ENCODE data around the gene KRTAP5-4. TPM values are rescaled to one million over a fixed set of nuclear protein-coding genes. Genes with fewer than 3 reads are reported as not detected.
"Not testable (repeated sequence)": the region's sequence is repeated elsewhere in the genome, so short reads cannot be mapped to it uniquely, and the experiment has no call there.

Gene KRTAP5-4
- total and polyA plus RNA-seq, 2 donors = not detected

DNA sequence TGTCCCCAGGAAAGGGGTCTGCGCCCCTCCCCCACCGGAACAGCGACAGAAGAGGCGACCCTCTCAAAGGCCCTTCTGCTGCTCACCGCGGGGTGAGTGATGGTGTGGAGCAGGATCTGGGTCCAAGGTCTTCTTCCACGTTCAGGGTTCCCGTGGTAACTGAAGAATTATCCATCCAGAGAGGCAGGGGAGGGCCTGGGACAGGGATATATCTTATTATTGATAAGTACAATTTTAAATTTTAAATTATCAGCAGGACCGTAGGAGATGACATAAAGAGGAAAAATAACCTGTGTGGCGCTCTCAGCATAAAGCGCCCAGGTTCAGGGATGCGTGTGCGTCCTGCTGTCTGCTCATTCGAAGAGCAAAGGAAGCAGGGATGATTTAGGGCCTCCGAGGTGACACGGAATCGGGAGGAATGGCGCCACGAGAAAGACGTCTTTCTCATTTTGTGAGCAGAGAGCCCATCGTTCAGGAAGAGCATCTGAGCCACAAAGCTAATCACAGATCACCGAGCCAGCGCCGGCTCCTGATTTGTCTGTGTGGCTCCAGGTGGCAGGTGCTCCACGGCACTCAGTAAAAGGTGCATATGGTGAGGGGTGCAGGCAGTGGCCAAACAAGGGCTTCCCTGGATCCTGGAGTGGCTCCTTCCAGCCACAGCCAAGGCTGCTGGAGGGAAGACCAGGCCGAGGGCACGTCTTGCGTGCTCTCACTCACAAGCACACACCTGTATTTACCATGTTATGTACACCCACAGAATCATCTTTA, 26.9 kb upstream of the KRTAP5-4 start:
- DNase-seq (ENCODE audit: extremely low spot score) = no peak
- no peak overlapping the region for H3K4me3 ChIP-seq (ENCODE audit: low read depth, low read length)

DNA sequence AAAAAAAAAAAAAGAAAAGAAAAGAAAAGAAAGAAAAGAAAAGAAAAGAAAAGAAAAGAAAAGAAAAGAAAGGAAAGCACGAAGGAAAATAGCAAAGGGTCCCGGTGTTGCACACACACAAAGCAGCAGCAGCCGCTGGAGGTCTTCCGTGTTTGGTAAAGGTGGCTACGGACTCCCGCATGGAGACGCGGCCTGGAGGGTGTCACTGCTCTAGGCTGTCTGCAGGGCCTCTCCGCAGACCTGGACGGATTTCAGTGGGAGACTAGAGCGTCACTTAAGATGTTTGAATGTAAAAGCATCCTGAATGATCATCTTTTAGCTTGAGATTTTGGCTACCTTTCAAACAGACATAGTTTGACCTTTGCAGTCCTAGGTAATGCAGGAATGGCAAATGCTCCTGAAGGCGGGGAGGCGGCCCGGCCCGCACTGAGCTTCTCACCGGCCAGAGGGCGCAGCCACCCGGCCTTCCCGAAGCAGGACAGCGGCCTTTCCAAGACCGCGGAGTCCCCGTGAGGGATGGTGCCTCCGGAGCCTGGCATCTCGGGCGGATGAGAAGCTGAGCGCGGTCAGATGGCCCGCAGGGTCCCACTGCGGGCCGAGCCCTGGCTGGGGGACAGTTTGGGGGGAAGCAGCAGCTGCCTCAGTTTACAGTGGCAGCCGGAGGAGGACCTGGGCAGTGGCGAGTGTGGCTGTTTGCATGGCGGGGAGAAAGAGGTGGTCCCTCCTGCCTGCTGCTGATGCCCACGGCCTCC, 26.1 kb upstream of the KRTAP5-4 start:
- no peaks in the 10 kb centered on the region for H3K36me3 ChIP-seq (ENCODE audit: insufficient read depth)
- DNase-seq (ENCODE audit: extremely low spot score) = no peak
- no peaks in the 10 kb centered on the region for H3K4me1 ChIP-seq (ENCODE audit: insufficient read depth)
- 93% methylated on average over 35 of the region's 35 CpGs for WGBS
- no peak overlapping the region for H3K27ac ChIP-seq (ENCODE audit: low read depth)
- H3K4me3 ChIP-seq (ENCODE audit: low read depth, low read length) = no peak overlapping the region

More for the DNA sequence above, 26.9 kb upstream of the KRTAP5-4 start:
- no peaks in the 10 kb centered on the region for H3K36me3 ChIP-seq (ENCODE audit: insufficient read depth)
- WGBS = 92% methylated on average over 28 of the region's 28 CpGs
- no peaks in the 10 kb centered on the region for H3K4me1 ChIP-seq (ENCODE audit: insufficient read depth)
- H3K27ac ChIP-seq (ENCODE audit: low read depth) = no peak overlapping the region

DNA sequence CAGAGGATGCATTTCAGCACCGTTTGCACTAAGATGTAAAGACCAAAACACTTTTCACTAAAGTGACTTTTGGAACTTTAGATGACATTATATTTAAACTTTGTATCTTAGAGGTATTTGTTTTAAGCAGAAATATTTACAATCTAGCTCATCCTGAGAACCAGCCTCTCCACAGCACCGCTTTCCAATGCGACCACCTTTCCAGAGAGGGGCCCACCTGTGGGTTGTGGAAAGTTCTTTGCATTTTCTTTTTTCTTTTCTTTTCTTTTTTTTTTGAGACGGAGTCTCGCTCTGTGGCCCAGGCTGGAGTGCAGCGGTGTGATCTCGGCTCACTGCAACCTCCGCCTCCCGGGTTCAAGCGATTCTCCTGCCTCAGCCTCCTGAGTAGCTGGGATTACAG, 24.6 kb upstream of the KRTAP5-4 start:
- 92% methylated on average over 10 of the region's 10 CpGs for WGBS
- not testable (repeated sequence) for H3K4me1 ChIP-seq (ENCODE audit: insufficient read depth); DNase-seq (ENCODE audit: extremely low spot score); H3K36me3 ChIP-seq (ENCODE audit: insufficient read depth); H3K27ac ChIP-seq (ENCODE audit: low read depth); H3K4me3 ChIP-seq (ENCODE audit: low read depth, low read length)

DNA sequence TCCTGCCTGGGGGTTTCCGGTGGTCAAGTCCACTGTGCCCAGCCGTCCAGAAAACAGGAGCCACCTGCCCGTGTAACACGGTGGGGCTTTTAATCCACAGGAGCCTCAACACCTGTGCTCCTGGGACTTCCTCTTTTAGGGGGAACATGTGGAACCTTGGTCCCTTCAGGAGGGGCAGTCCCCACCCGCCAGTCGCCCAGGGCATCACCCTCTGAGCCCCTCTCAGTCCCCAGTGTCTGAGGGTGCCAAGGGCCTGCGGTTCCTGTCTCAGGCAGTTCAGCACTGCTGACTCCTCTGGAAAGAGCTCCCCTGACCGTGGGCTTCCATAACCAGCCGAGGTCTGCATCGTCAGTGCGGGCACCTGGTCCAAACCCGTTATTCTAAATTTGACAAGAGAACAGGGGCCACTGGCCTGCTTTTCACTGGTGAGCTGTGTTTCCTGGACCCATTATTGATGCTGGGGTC, 23.5 kb upstream of the KRTAP5-4 start:
- 77% methylated on average over 12 of the region's 12 CpGs for WGBS

DNA sequence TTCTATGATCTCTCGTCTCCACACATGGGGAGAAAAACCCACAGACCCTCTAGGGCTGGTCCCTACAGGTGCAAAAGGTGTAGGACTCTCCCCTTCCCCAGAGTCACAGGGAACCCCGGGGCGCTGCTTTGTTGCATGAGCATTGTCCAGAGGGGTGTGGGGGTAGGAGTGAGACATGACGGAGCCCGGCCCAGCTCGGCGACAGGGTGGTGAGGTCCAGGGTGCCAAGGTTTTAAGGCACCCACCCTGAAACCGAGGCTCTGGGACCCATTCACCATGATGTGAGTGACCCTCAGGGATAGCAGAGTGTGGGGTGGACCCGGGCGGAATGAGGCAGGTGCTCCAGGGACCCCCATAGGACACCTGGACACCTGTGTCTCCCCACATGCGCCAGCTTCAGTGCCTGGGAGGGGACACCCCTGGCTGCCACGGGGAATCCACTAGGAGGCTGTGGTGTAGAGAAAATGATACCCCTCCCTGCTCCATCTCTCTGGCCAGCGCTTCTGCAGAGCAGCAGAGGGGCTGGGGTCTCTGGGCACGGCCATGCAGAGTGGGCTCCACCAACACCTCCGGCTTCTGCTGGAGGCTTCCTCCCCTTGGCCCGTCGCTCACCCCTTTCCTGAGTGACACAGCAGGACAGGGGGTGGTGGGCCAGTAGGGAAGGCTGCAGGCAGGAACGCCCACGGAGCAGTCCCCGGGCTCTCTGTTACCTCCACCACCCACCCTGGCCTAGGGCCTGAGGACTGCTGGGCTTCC, 22.8 kb upstream of the KRTAP5-4 start:
- H3K36me3 ChIP-seq (ENCODE audit: insufficient read depth) = no peaks in the 10 kb centered on the region
- no peak overlapping the region for H3K27ac ChIP-seq (ENCODE audit: low read depth)
- H3K4me3 ChIP-seq (ENCODE audit: low read depth, low read length) = no peak overlapping the region
- whole genome bisulfite sequencing = 82% methylated on average over 20 of the region's 20 CpGs
- no peak for DNase-seq (ENCODE audit: extremely low spot score)
- H3K4me1 ChIP-seq (ENCODE audit: insufficient read depth) = no peaks in the 10 kb centered on the region

More for the DNA sequence above, 23.5 kb upstream of the KRTAP5-4 start:
- no peak overlapping the region for H3K4me3 ChIP-seq (ENCODE audit: low read depth, low read length)
- DNase-seq (ENCODE audit: extremely low spot score) = no peak
- H3K27ac ChIP-seq (ENCODE audit: low read depth) = no peak overlapping the region
- no peaks in the 10 kb centered on the region for H3K36me3 ChIP-seq (ENCODE audit: insufficient read depth)
- no peaks in the 10 kb centered on the region for H3K4me1 ChIP-seq (ENCODE audit: insufficient read depth)

DNA sequence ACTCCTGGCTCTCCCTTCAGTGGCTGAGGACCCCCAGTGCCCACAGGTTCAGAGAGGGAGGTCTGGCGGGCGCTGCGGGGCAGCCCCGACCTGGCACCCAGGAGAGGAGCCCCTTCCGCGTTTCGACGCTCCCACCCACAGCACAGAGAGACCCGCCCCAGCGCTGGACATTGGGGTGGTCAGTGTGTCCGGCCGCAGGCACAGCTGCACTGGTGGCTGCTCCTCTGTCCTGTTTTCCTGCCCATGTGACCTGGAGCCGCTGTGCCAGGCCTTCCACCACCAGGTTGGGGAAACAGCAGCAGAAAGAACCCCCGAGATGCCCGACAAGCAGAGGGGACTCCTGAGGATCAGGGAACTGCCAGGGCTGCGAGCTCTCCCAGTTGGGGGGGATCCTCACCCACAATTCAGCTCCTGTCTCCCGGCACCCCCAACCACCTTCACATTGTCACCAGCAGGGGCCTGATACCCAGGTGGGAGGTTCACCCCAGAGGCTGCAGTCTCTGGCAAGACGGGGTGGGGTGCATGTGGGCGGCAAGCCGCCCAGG, 21.3 kb upstream of the KRTAP5-4 start:
- Histone ChIP-seq H3K27ac (ENCODE audit: low read depth) (no peak overlapping the region), H3K4me3 (ENCODE audit: low read depth, low read length) (no peak overlapping the region), H3K4me1 (ENCODE audit: insufficient read depth) (no peaks in the 10 kb centered on the region), H3K36me3 (ENCODE audit: insufficient read depth) (no peaks in the 10 kb centered on the region)
- no peak for DNase-seq (ENCODE audit: extremely low spot score)
- WGBS = 94% methylated on average over 20 of the region's 20 CpGs

DNA sequence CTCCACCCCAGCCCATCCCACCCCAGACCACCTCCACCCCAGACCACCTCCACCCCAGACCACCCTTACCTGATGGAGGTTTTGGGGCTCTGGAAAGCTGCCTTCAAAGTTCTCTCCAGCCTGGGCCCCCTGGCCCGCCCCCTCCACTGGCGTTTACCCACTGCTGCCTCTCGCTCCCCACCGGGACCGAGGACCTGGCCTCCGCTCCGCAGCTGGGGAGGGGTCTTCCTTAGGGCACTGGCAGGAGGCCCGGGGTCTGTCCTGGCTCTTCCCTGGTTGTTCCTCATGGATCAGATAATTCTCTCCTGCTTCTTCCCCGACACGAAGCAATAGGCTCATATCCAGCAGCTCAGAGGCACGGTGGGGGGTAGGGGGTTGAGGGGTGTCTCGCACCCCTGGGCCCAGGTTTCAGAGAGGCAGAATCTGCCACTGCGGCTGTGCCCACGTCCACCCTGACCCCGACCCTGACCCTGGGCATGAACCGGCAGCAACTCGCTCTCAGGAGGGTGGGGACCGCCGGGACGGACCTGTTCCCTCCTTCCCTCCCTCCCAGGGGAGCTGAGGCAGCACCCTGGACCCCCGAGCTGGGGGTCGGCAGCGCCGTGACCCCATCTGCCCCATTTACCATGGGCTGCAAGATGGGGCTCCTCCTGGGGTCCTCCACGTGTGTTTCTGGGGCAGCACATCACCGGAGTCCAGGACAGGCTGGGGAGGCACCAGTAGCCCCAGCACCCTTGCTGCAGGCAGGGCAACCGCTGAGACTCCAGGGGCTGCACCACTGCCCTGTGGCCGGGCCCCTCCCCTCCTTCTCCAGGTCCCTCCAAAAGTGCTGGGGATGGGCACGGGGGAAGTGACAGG, 20.6 kb upstream of the KRTAP5-4 start:
- no peak for DNase-seq (ENCODE audit: extremely low spot score)
- H3K4me3 ChIP-seq (ENCODE audit: low read depth, low read length) = no peak overlapping the region
- H3K36me3 ChIP-seq (ENCODE audit: insufficient read depth) = no peaks in the 10 kb centered on the region
- H3K4me1 ChIP-seq (ENCODE audit: insufficient read depth) = no peaks in the 10 kb centered on the region
- H3K27ac ChIP-seq (ENCODE audit: low read depth) = no peak overlapping the region
- WGBS = 72% methylated on average over 29 of the region's 29 CpGs

DNA sequence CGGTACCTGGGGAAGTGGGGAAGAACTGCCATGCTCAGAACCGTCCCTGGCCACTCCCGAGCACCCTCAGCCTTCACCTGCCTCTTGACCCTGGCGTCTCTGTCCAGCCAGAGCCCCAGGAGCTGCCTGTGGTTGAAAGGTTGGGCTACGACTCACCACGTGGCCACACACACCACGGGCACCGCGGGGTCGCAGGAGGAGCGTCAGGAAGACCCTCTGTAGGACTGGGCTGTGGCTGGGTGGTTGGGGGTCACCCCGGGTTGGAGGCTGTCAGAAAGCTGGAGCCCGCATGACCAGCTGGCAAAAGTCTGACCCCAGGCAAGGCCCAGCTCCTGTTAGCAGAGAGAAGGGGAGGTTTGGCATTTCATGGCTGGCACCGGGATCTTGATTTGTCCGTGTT, 19.2 kb upstream of the KRTAP5-4 start:
- Histone ChIP-seq H3K4me1 (ENCODE audit: insufficient read depth) (no peaks in the 10 kb centered on the region), H3K36me3 (ENCODE audit: insufficient read depth) (no peaks in the 10 kb centered on the region), H3K27ac (ENCODE audit: low read depth) (no peak overlapping the region), H3K4me3 (ENCODE audit: low read depth, low read length) (no peak overlapping the region)
- DNase-seq (ENCODE audit: extremely low spot score) = no peak
- WGBS = 88% methylated on average over 15 of the region's 15 CpGs

DNA sequence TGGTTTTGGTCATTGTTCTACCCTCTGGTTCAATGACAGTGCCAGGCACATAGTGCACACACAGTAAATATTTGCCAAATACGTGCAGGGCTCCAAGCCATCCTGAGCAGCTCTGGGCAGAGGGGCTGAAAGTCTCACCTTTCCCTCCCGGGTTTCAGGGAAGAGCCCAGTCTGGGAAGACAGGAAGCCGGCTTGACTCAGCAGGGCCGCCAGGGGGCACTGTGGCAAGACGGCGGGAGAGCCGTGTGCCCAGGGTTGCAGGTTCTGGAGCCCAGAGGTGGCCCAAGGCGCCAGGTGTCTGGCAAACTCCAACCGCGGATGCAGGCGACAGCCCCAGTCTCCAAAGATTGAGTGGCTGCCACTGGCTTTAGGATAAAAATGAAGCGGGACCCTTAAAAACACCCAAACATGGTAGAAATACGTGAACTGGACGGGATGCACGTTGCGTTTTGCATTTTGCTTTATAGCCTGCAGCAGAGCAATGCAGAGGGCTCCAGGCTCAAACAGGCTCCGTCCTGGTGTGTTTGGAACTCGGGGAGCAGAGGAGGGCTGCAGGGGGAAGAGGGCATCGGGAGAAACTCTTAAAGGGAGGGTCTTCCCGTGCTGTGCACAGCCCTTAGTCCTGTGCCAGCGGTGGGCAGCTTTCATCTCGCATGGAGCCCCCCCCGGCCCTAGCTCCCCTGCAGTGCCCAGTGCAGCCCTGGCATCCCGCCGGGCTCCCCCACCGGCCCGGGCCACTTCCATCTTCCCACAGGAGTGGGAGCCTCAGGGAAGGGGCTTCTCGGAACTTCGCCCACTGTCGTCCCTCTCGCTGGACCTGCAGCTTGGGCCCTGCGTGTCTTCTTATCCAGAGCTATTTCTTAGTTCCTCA, 18.4 kb upstream of the KRTAP5-4 start:
- no peak for DNase-seq (ENCODE audit: extremely low spot score)
- 56% methylated on average over 32 of the region's 32 CpGs for WGBS
- no peaks in the 10 kb centered on the region for H3K4me1 ChIP-seq (ENCODE audit: insufficient read depth)
- H3K36me3 ChIP-seq (ENCODE audit: insufficient read depth) = no peaks in the 10 kb centered on the region
- H3K27ac ChIP-seq (ENCODE audit: low read depth) = no peak overlapping the region
- no peak overlapping the region for H3K4me3 ChIP-seq (ENCODE audit: low read depth, low read length)

DNA sequence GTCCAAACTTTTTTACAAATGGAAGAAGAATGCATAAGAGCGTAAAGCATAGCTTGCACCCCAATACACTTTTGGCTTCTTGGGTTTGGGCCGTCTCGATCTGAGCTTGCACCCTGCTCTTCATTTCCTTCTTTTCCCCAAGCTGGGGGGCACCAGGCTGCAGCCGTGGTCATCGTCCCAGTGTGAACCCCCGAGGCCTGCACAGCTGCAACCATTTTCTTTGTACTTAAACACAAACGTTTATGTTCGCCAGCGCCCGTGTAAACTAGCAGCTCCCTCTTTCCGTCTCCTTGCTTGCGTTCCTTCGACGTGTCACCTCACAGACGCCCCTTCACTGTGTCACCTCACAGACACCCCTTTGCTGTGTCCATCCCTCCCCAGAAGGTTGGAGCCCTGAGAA, 17.7 kb upstream of the KRTAP5-4 start:
- H3K4me3 ChIP-seq (ENCODE audit: low read depth, low read length) = no peak overlapping the region
- DNase-seq (ENCODE audit: extremely low spot score) = no peak
- H3K4me1 ChIP-seq (ENCODE audit: insufficient read depth) = no peaks in the 10 kb centered on the region
- no peak overlapping the region for H3K27ac ChIP-seq (ENCODE audit: low read depth)
- no peaks in the 10 kb centered on the region for H3K36me3 ChIP-seq (ENCODE audit: insufficient read depth)
- 48% methylated on average over 15 of the region's 15 CpGs for WGBS

DNA sequence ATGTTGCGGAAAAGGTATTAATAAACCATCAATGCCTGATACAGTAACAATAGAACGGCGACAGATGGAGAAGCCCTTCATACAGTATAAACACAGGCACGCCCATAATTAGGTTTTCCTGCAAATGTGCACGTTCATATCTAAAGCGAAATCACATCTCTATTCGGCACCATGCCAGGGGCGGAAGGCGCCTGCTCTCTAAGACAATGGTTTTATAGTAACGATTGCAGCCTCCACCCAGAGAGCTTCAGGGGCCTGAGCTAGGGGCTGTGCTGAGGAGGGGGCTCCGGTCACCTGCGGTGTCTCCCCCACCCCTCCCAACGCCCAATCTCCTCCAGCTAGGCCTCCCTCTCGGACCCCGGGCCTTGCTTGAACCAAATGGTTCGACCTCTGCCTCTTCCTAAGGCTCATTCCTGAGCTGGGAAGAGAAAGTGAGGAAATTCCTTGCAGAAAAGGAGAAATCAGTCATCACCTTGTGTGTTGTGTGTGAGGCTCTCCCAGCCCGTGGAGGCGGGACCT, 17.2 kb upstream of the KRTAP5-4 start:
- H3K36me3 ChIP-seq (ENCODE audit: insufficient read depth) = no peaks in the 10 kb centered on the region
- WGBS = 56% methylated on average over 18 of the region's 18 CpGs
- peak; percentile 65 for DNase-seq (ENCODE audit: extremely low spot score)
- H3K4me3 ChIP-seq (ENCODE audit: low read depth, low read length) = no peak overlapping the region
- H3K4me1 ChIP-seq (ENCODE audit: insufficient read depth) = no peaks in the 10 kb centered on the region
- no peak overlapping the region for H3K27ac ChIP-seq (ENCODE audit: low read depth)

DNA sequence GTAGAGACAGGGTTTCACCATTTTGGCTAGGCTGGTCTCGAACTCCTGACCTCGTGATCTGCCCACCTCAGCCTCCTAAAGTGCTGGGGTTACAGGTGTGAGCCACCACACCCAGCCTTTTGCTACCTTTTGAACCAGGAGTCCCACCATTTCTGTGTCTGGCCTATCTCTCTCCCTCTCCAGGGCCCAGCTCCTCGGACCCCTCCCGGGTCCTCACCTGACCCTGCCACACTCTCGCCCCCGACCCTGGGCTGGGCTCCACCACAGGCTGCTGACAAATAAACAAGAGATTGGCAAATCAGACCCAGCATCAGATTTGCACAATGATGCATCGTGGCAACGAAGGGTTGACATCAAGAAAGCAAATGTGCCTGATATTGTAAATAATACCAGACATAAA, 16.4 kb upstream of the KRTAP5-4 start:
- Histone ChIP-seq H3K27ac (ENCODE audit: low read depth) (no peak overlapping the region), H3K36me3 (ENCODE audit: insufficient read depth) (no peaks in the 10 kb centered on the region), H3K4me3 (ENCODE audit: low read depth, low read length) (no peak overlapping the region), H3K4me1 (ENCODE audit: insufficient read depth) (no peaks in the 10 kb centered on the region)
- WGBS = 84% methylated on average over 8 of the region's 8 CpGs
- no peak for DNase-seq (ENCODE audit: extremely low spot score)
